A549 (cell line): Measurements from ENCODE around the gene CDHR5.

Experiments used
- BHLHE40 ChIP-seq: IDR thresholded peaks from 2 replicates; pipeline ENCODE4 v1.6.1; 2012; ENCODE audit warnings: low read depth, low read length, inconsistent platforms
- CTCF ChIP-seq: fragments of >200 bp; sonication (Bioruptor Twin); formaldehyde crosslinking; IDR thresholded peaks from 3 replicates; pipeline ENCODE4 v1.5.1; 2016
- HOXA7 ChIP-seq: fragments of 250-450 bp; sonication (Bioruptor Pico); IDR thresholded peaks from 2 replicates; pipeline ENCODE4 v1.5.0; 2020; ENCODE audit warnings: mild to moderate bottlenecking, moderate library complexity
- MYC ChIP-seq: IDR thresholded peaks from 2 replicates; pipeline ENCODE4 v1.6.1; 2012; ENCODE audit warnings: mild to moderate bottlenecking, inconsistent platforms, low read length, improper control_type of control experiment, borderline replicate concordance
- RCOR1 ChIP-seq: fragments of 150-350 bp; IDR thresholded peaks from 2 replicates; pipeline ENCODE4 v1.6.1; 2014; ENCODE audit warnings: antibody characterized with exemption, low read length, low read depth
- SMC3 ChIP-seq: fragments of >200 bp; sonication (Bioruptor Twin); formaldehyde crosslinking; IDR thresholded peaks from 3 replicates; pipeline ENCODE4 v1.6.1; 2018; ENCODE audit warnings: inconsistent platforms
- ZFP36 ChIP-seq: fragments of 450-650 bp; IDR thresholded peaks from 2 replicates; pipeline ENCODE4 v1.6.1; 2014; ENCODE audit warnings: borderline replicate concordance; ENCODE audit not compliant: partially characterized antibody
- ZSCAN20 ChIP-seq: fragments of 250-450 bp; sonication (Bioruptor Pico); IDR thresholded peaks from 2 replicates; pipeline ENCODE4 v1.8.0; 2022; ENCODE audit warnings: mild to moderate bottlenecking, moderate library complexity
- TF ChIP-seq, protein P1 (sequence below): fragments of 250-450 bp; sonication (Bioruptor Pico); IDR thresholded peaks from 2 replicates; pipeline ENCODE4 v1.5.0; 2021; ENCODE audit warnings: mild to moderate bottlenecking, moderate library complexity, borderline replicate concordance

DNA sequence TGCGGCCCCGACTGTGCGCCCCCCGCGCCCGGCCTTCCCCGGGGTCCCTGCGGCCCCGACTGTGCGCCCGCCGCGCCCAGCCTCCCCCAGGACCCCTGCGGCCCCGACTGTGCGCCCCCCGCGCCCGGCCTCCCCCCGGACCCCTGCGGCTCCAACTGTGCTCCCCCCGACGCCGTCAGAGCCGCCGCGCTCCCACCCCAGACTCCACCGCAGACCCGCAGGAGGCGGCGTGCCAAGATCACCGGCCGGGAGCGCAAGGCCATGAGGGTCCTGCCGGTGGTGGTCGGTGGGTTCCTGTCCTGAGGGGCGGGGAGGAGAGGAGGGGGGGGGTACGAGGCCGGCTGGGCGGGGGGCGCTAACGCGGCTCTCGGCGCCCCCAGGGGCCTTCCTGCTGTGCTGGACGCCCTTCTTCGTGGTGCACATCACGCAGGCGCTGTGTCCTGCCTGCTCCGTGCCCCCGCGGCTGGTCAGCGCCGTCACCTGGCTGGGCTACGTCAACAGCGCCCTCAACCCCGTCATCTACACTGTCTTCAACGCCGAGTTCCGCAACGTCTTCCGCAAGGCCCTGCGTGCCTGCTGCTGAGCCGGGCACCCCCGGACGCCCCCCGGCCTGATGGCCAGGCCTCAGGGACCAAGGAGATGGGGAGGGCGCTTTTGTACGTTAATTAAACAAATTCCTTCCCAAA lies 15.4 kb upstream of the CDHR5 start:
- TF ChIP-seq CTCF (no peak), BHLHE40 (no peak), ZSCAN20 (CRISPR knock-in tag) (no peak), ZFP36 (no peak), SMC3 (no peak), RCOR1 (no peak), HOXA7 (CRISPR knock-in tag) (no peak), MYC (no peak)
- TF ChIP-seq, protein P1, sequence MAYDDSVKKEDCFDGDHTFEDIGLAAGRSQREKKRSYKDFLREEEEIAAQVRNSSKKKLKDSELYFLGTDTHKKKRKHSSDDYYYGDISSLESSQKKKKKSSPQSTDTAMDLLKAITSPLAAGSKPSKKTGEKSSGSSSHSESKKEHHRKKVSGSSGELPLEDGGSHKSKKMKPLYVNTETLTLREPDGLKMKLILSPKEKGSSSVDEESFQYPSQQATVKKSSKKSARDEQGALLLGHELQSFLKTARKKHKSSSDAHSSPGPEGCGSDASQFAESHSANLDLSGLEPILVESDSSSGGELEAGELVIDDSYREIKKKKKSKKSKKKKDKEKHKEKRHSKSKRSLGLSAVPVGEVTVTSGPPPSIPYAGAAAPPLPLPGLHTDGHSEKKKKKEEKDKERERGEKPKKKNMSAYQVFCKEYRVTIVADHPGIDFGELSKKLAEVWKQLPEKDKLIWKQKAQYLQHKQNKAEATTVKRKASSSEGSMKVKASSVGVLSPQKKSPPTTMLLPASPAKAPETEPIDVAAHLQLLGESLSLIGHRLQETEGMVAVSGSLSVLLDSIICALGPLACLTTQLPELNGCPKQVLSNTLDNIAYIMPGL (CRISPR knock-in tag), result no peak
